HG03342 (cell line): ENCODE measurements around the gene AOX1.

Source experiments
- ATAC-seq: cut with Tn5 transposase; IDR thresholded peaks from one replicate; pipeline ENCODE4 v1.9.1; 2021; ENCODE audit warnings: mild to moderate bottlenecking, moderate library complexity; ENCODE audit not compliant: unreplicated experiment

Gene AOX1

GRCh38 chr2:200600549-200601225 is 14.9 kb downstream of the AOX1 start:
- ATAC-seq, result no peak

- ATAC-seq, result no peak
Measured at GRCh38 chr2:200602584-200602983, 16.8 kb downstream of the AOX1 start.

DNA sequence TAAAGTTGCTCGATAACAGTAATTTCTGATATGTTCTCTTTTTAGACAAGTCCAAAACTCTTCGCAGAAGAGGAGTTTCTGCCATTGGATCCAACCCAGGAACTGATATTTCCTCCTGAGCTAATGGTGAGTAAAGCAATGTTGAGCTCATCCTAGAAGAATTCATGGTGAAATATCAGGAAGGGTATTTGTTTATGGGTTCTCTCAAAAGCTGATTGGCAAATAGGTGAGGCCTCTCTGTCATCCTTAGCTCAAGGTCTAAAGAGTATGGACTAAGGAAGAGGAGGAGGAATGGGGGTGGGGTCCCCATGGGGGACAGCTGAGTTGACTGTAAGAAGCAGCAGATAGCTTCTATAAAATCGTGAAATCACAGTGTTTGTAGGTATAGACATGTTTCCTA is 18.2 kb downstream of the AOX1 start:
- ATAC-seq, result no peak

- ATAC-seq, result no peak
Measured at GRCh38 chr2:200604571-200605255, 18.9 kb downstream of the AOX1 start.

DNA sequence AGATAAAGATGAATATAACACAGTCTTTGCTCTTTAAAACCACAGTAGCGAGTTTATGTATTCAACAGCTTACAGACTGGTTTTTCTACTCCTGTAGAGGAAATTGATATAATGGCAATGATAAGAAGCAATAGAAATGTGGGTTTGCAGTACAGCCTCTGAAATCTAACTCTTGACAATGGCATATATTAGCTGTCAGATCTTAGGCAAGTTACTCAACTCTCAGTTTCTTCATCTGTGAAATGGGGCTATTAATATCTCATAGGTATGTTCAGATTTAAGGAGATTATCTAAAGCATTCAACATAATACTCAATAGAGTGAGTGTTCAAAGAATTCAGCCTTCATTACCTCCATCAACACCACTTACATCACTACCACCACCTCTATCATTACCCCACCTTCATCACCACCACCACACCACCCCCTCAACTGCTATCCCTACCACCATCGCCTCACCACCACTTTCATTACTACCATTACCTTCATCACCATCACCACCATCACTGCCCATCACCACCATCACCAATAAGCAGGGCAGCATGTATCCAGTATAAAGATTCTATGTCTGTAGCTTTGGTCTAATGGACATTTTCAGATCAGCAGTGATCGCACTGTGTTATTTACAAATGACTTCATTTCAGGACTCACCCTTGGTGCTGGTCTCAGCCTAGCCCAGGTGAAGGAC is 22.7 kb downstream of the AOX1 start:
- no peak for ATAC-seq

GRCh38 chr2:200609028-200609614 is 23.3 kb downstream of the AOX1 start:
- ATAC-seq, result no peak

- ATAC-seq, result peak; percentile 44
Measured at GRCh38 chr2:200610217-200610616, 24.4 kb downstream of the AOX1 start.

- no peak for ATAC-seq
Measured at GRCh38 chr2:200613692-200614091, 27.9 kb downstream of the AOX1 start.

- ATAC-seq, result no peak
Measured at GRCh38 chr2:200614249-200614648, 28.4 kb downstream of the AOX1 start.

DNA sequence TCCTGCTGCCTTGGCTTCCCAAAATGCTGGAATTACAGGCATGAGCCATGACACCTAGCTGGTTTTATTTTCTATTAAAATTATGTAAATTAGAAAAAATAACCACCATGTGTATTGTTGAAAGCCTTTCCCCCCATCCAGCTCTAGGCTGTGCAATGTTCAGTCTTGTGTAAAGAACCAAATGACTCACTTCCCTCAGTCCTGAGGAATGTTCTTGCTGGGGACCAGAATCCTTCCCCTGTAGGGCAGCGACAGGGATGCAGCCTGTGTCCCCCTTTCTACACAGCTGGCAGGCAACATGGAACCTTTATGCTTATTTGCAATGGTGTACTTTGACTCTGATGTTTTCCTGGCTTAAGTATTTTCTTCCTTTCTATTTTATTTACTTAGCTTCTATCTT is 29.4 kb downstream of the AOX1 start:
- no peak for ATAC-seq

GRCh38 chr2:200616193-200616592 is 30.4 kb downstream of the AOX1 start:
- no peak for ATAC-seq

- no peak for ATAC-seq
Measured at GRCh38 chr2:200616656-200617055, 30.8 kb downstream of the AOX1 start.

GRCh38 chr2:200617156-200618053 is 31.6 kb downstream of the AOX1 start:
- no peak for ATAC-seq

GRCh38 chr2:200618054-200618419 is 32.2 kb downstream of the AOX1 start:
- ATAC-seq, result no peak

GRCh38 chr2:200618590-200619021 is 32.8 kb downstream of the AOX1 start:
- no peak for ATAC-seq

DNA sequence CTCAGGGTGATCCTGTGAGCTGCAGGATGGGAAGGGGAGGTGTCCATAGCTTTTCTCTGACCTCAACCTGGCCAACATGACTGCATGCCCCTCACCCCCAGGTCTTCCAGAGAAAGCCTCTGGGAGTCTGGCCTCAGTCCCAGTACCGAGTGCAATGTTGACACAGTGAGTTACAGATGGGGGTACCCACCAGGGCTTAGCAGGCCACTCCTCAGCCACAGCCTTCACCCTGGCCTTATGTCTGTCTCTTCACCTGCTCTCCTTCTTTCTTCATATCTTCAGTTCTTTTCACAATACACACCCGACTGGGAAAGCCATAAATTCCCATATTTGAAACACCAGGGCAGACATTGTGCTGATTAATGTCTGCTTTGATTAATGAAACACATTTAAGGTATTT is 33.5 kb downstream of the AOX1 start:
- ATAC-seq, result no peak

DNA sequence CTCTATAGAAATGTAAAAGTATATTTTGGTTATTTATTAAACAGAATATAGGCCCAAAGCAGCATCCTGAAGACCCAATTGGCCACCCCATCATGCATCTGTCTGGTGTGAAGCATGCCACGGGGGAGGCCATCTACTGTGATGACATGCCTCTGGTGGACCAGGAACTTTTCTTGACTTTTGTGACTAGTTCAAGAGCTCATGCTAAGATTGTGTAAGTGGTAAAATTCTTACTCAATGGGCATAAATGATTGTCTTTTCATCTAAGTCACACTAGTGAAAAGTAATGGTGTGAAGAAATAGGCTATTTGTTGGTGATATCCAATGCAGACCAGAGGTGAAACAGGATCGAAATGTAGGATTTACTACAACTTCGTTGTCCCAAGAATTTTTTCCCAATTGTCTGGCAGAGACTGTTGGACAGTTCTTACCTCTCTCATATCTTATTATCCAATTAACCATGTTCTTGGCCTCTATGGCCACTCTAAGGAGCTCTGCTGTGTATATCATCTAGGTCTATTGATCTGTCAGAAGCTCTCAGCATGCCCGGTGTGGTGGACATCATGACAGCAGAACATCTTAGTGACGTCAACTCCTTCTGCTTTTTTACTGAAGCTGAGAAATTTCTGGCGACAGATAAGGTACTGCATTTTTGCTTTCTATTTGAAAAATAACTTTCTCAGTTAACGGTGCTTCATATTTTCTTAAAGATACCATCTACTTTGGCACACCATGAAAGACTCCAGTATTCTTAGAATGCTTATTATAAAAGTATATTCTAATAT is 35.0 kb downstream of the AOX1 start:
- no peak for ATAC-seq

GRCh38 chr2:200622106-200622505 is 36.3 kb downstream of the AOX1 start:
- no peak for ATAC-seq

DNA sequence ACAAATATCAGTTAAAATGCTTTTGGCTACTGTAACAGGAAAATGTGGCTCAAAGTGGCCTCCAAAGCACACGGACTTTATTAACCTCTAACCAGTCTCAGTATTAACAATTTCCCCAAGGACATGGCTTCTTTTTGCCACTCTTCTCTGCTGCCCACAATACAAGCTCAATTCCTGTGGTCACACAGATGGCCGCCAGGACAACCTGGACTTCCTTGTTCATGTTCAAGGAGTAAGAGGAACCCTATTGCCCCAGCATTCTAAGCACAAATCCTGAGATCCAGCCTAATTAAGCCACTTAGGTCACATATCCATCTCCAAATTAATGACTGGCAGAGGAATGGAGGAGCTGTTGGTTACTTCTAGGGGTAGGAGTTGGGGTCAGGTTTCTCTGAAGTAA is 38.2 kb downstream of the AOX1 start:
- no peak for ATAC-seq

DNA sequence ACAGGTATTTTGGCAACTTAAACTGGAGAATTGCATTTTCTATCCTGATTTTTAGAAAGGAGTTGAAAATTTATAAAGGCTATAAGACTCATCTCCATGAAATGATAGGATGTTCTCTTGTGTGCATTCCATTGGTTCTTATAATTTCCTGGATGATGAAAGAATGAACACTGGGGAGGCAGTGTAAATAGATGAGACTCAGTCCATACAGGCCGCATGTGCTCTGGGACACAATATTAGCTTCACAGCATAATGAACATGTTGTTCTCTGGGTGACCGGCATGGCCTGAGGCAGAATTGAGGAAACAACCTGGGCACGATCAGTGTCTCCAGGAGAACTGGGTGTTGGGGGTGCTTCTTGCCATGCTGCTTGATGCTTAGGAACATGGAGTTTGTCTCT is 38.8 kb downstream of the AOX1 start:
- ATAC-seq, result no peak
